ENCODE results near the gene SUGP2.

SUGP2 gene

DNA sequence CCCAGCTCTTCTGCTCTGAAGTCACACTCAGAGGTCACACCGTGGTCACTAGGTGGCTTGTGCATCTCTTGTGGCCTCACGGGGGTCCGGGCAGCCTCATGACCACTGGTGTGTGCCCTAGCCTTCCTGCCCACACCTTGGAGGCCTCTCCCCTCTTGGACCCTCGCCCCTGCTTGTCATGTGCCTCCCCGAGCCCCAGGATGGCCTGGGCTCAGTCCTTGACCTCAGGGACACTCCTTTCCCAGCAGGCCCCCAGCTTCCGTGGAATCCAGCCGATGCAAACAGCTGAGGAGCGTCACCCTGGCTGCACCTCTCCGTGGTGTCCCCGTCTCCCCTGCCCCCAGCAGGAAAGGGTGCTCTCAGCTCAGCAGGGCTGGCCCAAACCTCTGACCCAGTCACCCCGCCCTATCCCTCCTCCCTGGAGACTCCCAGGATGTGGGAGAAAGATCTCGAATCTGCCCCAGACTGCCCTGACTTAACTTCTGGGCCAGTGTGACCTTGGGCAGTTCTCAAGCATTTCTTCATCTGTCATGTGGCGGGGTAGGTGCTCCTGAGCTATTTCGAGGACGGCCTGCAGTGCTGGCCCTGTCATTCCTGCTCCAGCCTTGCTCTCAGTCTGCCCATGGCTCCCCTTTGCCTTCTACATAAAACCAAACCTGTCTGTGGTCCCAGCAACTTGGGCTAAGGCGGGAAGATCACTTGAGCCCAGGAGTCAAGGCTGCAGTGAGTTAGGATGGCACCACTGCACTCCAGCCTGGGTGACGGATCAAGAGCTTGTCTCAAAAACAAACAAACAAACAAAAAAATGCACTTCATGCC is 25.9 kb upstream of the SUGP2 start:
- DNase-seq: no peak

DNA sequence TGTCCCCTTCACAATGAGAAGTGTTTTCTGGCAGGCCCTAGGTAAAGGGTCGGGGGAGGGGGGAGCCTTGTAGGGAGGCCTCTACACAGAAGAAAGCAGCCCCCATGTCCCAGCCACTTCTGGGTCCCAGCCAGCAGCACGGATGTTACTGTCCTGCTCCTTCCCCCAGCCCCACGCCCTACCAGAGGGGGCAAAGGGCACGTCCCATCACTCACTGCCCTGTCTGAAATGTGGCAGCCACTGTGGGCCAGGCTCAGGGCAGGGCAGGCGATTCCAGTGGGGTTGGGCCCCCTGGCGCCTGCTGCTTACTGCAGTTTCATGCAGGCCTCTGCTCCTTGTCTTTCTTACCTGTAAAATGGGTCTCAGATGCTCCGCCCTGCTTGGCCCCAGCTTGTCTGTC is 24.4 kb upstream of the SUGP2 start:
- no peak for DNase-seq

DNA sequence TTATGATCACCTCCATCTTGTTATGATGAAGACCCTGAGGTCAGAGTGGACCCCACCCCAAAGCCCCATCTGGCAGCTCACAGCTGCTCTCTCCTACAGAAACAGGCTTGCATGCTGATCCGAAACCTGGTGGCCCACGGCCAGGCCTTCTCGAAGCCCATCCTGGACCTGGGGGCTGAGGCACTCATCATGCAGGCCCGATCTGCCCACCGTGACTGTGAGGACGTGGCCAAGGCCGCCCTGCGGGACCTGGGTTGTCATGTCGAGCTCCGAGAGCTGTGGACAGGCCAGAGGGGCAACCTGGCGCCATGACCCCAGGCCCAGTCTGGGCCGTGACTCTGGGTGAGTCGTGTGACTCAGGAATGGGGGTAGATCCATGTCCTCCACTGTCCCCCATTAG is 24.0 kb upstream of the SUGP2 start:
- DNase-seq: no peak

DNA sequence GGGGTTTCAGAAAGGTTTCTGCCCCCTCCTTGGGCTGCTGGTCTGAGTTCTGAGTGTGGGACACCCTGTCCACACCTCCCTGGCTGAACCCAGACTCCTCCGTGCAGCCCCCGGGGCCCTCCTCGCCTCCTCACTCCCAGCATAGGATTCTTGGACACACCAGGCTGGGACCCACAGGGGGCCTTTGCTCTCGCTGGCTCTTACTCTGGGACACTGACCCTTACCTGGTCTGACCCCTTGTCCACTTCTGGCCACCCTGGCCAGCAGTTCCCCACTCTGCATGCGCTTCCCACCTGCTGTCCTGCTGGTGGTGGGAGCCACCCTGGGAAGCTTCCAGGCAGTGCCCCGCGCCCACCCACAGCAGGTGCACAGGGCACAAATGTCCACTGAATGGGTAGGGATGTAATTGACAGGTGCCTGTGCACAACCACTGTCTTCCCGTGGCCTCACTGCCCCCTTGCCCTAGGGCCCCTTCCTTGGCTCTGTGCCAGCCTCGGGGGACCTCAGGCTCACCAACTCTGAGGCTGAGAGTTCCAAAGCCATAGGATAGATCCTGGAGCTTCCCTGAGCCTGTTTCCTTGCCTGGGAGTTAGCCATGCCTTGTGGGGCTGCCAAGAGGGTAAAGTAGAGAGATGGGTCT is 23.4 kb upstream of the SUGP2 start:
- no peak for DNase-seq

DNA sequence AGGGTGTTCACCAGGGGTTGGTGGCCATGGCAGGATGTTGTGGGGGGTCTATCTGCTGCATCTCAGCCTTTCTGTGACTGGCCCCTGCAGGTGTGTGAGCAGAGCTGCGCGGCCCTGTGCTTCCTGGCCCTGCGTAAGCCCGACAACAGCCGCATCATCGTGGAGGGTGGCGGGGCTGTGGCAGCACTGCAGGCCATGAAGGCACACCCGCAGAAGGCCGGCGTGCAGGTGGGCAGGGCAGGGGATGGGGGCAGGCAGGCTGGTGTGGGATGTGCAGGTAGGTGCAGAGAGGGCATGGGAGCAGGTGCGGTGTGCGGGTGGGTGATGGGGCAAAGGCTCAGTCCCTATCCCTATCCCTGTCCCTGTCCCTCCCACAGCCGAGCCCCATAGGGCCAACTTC is 22.4 kb upstream of the SUGP2 start:
- no peak for DNase-seq

DNA sequence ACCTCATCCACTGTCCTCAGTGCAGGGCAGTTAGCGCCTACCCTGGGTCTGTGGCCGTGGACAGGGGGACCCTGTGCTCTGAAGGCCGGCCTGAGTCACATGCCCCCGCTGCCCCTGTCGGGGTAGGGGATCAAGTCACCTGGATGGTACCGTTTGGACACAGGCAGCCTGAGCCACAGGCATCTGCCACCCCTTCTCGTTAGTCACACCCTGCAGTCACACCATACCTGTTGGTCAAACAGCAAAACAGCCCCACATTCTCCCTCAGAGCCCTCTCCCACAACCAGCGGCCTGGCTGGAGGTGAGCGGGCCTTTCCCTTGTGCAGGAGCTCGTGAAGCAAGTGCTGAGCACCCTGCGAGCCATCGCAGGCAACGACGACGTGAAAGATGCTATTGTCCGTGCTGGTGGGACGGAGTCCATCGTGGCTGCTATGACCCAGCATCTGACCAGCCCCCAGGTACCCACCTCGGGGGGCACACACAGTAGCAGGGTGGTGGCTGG is 21.7 kb upstream of the SUGP2 start:
- DNase-seq: no peak

DNA sequence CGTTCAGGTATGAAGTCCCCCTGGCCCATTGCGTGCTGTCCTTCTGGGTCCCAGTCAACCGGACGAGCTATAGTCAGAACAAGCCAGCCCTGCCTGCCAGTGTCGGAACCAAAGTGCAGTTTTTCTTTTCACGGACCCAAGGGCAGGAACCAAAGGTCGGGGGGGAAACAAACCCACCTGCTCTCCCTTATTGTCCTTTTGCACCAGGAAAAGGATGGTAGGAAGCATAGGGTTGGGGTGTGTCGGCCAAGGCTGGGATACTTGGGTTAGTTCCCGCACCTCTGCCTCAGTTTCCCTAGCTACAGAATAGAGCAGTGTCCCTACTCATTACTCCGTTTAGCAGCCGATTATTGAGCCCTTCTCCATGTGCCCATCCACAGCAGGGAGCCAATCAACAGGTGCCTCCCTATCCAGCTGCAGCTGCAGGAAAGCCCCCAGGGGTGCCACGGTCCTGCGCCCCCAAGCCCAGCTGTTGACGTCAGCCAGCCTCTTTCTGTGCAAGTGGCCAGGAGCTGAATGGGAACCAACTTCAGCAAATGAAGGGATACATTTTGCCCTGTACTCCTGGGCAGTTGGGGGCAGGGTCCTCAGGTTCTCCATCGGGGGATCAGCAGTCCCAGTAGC is 21.1 kb upstream of the SUGP2 start:
- DNase-seq: no peak

DNA sequence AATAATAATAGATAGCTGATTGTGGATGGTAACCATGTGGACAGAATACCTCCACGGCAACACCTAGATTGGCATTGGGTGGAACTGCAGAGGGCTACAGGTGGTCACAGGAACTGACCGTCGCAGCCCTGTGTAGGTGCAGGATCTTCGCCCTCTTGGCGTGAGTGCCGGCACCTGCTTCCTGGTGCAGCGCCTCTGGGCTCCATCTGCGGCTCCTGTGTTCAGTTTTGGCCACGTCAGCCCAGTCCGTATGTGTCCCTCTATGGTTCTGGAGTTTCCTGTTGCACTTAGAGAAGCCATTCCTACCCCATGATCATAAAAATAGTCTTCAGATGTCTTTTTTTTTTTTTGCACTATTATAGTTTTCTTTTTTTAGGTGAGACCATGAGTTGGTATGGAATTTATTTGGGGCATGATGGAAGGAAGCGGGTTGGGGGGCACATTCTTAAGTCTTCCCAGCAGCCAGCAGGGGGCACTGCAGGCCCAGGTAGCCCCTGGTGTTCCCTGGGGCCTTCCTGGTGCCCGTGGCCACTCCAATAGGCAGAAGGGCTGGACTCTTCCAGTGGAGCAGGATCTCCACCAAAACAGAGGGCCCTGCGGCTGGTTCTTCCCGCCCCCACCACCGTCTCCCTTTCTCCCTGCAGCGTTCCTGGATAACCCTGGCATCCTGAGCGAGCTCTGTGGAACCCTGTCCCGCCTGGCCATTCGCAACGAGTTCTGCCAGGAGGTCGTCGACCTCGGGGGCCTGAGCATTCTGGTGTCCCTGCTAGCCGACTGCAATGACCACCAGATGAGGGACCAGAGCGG is 20.4 kb upstream of the SUGP2 start:
- peak; percentile 13 for DNase-seq

DNA sequence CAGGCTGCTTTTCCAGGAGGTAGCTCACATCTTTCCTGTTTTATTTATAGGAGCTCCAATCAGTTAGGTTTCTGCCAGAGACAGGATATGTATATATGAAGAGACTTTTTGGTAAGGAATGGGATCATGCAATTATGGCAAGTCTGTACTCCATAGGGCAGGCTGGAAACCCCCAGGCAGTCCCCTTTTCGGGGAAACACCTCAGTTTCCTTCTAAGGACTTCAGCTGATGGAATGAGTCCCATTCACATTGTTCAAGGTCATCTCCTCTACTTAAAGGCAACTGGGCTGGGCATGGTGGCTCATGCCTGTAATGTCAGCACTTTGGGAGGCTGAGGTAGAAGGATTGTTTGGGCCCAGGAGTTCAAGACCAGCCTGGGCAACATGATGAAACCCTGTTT is 19.6 kb upstream of the SUGP2 start:
- DNase-seq: no peak

DNA sequence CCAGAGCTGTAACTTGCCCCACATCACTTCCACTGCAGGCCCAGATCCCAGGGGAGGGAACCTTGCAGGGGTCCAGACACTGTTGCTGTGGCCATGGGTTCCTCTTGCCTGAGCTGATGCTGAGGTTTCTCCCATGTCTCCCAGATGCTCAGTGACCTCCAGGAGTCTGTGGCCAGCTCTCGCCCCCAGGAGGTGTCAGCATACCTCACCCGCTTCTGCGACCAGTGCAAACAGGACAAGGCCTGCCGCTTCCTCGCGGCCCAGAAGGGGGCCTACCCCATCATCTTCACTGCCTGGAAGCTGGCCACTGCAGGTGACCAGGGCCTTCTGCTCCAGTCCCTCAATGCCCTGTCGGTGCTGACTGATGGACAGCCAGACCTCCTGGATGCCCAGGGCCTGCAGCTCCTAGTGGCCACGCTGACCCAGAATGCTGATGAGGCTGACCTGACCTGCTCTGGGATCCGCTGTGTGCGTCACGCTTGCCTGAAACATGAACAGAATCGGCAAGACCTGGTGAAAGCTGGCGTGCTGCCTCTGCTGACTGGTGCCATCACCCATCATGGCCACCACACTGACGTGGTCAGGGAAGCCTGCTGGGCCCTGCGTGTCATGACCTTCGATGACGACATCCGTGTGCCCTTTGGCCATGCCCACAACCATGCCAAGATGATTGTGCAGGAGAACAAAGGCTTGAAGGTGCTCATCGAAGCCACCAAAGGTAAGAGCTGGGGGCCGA is 18.3 kb upstream of the SUGP2 start:
- no peak for DNase-seq

DNA sequence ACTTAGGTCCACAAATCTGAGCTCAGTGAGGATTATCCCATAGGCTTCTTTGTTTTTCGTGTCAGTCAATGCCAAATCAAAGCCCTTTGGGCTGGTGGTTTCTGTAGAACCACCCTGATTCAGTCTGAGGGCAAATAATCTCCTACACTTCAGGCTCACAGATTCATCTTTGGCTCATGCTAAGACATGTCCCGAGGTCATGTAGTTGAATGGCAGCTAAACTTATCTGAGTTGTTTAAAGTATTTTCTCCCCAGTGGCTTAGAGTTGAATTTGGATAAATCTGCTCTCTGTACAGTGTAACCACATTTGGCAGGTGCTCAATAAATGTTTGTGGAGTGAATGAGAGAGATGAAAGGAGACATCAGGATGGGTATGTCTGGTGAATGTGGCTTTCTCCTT is 17.4 kb upstream of the SUGP2 start:
- DNase-seq: no peak

DNA sequence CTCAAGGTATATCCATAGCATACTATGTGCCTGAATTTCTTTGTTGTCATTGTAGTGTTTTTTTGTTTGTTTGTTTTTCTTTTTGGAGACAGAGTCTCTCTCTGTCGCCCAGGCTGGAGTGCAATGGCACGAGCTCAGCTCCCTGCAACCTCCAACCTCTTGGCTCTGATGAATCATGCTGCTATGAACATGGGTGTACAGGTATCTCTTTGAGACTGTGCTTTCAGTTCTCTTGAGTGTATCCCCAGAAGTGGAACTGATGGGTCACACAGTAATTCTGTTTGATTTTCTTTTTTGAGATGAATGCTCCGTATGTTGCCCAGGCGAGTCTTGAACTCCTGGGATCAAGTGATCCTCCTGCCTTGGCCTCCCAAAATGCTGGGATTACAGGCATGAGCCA is 16.8 kb upstream of the SUGP2 start:
- no peak for DNase-seq

DNA sequence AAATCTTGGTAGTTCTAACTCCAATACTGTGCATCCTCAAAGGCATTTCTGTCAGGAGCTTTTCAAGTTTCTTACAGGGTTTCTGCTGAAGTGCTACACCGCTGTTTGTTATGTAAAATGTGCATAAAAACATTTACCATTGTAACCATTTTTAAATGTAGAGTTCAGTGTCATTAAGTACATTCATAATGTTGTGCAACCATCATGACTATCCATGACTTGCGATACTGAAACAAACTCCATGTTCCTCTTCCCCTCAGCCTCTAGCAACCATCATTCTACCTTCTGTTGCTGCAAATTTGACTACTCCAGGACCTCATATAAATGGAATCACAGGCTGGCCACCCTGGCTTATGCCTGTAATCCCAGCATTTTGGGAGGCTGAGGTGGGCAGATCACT is 16.1 kb upstream of the SUGP2 start:
- DNase-seq: no peak

DNA sequence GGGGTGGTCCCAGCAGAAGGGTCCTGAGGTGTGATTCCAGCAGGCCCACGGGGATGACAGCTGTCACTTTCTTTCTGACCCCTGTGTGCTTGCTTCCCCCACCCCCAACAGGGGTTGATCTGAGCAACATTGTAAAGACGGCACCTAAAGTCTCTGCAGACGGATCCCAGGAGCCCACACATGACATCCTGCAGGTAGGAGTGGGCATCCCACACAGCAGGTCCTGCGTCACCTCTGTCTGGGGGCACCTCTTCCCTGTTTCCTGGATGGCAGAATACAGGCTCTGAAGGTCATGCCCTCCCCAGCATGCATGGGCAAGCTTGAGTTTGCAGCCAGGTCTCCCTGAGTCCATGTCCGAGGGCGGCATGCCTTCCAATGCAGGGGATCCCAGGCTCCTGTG is 10.6 kb upstream of the SUGP2 start:
- DNase-seq: no peak

DNA sequence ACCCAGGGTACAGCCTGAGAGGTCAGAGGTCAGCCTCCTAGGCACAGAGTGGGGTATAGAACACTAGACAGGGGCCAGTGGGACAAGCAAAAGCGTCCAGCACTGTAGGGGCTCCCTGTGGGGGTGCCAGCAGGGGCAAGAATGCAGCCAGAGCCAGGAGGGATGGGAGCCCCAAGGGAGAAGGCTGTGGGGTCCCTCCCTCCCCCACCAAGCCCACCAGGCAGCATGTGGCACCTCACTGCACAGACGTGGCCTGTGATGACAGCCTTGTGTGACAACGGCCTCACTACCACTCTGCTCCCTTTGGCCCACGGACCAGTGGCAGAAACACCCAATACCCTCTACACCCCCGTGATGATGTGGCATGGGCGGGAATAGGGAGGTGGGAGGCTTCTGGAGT is 10.2 kb upstream of the SUGP2 start:
- DNase-seq: no peak

DNA sequence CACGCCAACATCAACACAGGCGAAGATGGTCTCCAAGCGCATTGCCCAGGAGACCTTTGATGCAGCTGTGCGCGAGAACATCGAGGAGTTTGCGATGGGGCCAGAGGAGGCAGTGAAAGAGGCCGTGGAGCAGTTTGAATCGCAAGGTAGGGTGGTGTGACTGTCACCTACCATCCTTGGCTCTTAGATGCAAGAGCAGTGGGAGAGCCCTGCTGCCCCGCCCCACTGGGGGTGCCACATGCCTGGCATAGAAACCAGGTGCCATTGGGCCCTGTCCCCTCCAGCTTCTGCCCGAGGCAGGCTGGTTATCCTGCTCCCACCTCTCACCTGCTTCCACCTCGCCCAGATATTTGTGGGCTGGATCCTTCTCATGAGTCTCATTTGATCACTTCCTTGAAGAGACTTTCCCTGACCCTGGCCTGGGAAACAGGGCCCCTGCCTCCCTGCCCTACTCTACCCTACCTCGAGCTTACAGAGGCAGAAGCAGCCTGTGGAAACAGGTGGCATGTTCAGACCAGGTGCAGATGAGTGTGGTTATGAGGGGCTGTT is 9.5 kb upstream of the SUGP2 start:
- no peak for DNase-seq

DNA sequence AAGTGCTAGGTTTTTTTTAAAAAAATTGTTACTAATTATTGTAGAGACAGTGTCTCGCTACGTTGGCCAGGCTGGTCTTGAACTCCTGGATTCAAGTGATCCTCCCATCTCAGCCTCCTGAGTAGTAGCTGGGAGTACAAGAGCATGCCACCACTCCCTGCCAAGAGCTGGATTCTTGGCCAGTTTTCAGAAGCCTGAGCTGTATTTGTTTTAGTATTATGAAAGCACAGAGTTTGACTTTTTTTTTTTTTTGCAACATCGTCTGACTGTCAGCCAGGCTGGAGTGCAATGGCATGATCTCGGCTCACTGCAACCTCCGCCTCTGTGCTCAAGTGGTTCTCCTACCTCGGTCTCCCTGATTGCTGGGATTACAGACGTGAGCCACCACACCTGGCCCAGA is 7.1 kb upstream of the SUGP2 start:
- DNase-seq: no peak

DNA sequence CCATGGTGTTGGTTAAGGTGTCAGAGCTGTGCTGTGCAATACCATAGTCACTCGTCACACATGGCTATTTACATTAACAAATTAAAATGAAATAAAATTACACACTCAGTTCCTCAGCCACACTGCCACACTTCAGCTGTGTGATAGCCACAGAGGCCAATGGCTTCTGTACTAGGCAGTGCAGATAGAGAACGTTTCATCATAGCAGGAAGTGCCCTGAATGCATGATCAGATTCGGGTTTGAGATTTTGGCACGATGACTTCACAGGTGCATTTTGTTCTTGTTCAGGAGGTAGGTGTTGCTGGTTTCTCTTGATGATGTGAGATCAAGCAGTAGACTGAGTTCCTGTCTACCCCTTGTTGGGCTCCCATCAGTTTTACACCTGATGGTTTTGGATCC is 6.6 kb upstream of the SUGP2 start:
- DNase-seq: no peak

DNA sequence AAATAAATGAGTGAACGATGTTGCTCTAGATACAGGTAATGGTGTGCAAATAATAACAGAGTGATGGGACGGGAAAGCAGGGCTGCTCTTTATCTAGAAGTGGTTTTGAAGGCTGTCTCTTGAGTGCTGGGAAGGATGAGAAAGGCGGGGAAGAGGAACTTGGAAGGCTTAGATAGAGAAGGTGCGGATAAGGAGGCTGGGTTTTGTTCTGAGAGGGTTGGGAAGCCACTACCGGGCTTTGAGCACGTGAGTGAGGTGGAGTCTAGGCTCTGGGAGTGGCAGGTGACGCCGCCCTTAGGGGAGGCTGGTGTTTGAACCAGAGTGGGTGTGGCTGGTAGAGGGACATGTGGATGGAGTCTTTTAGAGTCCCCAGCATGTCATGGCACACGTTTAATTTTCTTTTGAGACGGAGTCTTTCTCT is 897 bp upstream of the SUGP2 start:
- peak; percentile 35 for DNase-seq

DNA sequence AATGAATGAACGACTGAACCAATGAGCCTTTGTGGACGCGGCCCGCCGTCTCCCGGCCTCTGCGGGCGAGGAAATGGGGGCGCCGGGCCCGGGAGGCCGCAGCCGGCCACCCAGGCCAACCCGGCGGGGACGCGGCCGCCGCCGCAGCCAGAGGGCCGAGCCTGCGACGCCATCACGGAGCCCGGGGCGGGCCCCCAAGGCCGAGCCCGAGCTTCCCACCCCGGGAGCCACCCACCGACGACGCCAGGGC is 216 bp downstream of the SUGP2 start:
- no peak for DNase-seq

DNA sequence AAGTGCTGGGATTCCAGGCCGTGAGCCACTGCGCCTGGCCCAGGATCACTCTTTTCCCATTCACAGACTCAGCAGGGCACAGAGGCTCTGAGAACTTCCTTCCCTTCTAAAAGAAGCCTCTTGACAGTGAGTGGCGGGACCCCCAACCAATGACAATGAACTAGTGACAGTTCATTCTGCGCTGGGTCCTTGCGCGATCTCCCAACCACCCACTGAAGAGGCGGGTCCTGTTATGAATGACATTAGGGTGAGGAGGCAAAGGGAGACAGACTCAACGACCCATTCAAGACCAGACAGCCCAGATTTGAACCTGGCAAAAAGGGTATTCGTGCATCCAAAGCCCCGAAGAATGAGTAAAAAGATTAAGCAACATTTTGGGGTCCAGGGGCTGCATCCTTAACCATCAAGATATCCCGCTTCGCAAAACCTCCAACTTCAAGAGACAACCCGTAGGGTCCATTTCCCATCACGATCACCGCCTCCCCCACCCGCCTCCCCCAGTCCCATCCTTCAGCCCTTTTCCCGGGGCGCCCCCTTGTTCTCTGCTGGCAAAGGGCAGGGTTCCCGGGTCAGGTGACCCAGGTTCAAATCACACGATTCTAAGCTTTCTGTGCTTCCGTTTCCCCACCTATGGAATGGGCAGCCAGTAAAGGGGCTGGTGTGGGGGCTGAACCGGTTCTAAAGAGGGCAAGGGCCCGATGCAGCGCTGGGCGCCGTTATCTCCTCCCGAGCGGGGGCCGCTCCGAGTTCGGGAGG is 719 bp downstream of the SUGP2 start:
- DNase-seq: peak; percentile 65

DNA sequence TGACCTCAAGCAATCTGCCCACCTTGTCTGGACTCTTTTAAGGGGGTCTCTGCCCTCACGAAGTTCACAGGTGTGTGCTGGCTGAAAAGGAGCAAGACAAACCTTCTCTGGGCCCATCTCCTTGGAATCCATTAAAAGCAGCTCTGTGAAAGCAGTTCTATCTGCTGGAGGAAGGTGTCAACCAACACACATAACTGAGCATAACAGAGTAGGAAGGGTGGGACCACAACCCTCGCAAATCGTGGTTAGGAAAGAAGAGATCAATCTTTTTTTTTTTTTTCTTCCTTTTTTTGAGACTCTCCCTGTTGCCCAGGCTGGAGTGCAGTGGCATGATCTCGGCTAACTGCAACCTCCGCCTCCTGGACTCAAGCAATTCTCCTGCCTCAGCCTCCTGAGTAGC is 1.4 kb downstream of the SUGP2 start:
- no peak for DNase-seq

All from NCI-H1092 (cell line).